CD4-positive, alpha-beta T cell treated with Interleukin-2 at 100 ng/mL for 4 hours (primary cell): ENCODE measurements around the gene PGM2L1.
A peak's percentile ranks its signal among the peaks of the same experiment; 100 is the strongest.
"Not testable (repeated sequence)": the region's sequence is repeated elsewhere in the genome, so short reads cannot be mapped to it uniquely, and the experiment has no call there.

Experiments used
- DNase-seq: peaks from one replicate; pipeline ENCODE4 v3.0.0-alpha.2; 2020; ENCODE audit warnings: low spot score

The PGM2L1 gene

DNA sequence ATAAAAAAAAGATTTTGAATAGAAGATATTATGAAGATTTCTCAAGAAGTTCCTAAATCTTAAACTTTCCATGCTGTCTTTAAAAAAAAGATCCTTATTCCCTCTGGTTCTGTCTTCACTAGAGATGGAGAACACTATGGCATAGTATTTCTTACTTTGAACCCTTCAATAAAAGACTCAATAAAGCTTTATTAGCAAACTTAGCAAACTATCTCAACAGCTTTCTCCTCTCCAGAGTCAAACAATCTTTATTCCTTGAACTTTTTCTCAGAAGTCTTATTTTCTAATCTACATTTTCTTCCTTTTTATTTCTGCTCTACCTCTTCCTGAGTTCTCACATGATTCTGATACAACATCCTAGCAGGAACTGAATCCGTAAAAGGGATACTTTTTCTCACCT lies 65.0 kb downstream of the PGM2L1 start:
- no peak for DNase-seq

DNA sequence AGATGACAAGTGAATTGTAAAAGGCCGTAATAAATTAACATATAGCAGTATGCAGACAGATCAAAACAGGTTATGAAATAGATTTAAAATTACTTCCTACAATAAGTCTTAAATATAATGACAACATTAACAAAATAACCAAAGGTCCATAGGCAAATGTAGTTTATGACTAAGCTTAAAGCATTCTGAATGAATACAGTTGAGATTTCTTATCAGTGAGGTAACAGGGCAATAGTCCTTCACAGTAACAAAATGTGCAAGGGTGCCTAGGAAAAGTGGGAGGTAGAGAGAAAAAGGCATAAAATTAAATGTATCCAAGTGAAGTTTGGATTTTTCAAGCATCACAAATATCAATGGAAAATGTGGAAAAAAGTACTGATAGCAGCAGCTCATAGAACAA lies 65.9 kb downstream of the PGM2L1 start:
- DNase-seq, result no peak

DNA sequence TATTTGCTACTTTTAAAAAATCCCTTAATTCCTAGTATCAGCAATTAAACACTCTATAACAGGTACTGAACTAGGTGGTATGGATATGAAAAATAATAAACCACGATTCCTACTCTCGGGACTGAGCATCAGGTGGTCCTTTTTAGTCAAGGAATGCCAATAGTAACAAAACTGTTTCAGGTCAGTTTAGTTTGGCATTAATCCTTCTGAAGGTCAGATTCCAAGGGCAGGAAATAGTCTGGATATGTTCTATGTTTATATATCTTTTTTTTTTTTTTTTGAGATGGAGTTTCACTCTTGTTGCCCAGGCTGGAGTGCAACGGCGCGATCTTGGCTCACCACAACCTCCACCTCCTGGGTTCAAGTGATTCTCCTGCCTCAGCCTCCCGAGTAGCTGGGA lies 67.2 kb downstream of the PGM2L1 start:
- DNase-seq, result not testable (repeated sequence)

DNA sequence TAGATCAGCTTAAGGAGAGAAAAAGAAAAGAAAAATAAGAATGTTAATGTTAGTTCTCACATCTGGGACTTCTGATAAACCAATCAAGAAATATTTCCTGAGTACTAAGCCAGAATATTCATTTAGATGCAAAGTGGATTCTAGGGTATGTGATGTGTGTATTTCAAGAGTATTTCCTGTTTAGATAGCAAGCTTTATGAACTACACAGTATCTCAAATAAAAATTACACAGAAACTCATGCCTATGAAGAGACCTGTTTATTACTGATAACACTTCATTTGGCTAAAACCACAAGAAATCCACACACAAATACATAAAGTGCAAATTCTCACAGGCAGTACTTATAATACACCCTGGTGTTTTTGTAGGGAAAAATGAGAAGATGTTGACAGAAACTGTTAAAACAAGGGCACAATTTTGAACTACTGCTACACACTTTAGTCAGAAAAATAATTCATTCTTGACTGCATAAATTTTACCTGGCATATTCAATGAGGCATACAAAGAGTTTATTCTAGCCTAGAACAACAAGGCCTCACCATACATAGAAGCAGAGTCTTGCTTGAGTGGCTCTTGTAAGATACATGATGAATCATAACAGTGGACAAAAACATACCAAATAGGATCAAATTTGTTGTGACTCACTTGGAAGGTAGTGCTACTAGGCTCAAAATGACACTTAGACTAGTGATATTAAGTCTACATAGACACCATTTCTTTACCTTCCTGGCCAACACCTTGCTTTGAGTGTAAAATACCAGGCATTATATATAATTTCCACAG lies 68.0 kb downstream of the PGM2L1 start:
- no peak for DNase-seq

DNA sequence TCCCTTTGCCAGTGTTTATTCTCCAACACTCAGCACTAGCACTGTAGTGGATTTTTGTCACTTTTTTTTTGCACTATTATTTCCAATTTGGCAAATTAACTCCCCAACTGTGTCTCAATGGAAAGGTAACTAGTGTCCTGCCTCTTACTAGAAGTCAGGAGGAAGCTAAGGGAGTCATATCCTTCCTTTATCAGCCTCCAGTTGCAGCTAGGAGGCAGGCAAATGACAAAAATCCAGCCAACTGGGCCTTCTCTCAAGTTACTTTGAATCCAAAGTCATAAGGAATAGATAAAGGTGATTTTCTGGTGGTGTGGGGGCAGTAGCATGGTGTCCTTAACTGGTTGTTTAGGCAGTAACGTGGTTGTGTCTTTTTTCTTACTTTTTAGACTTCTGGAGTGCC lies 71.2 kb downstream of the PGM2L1 start:
- DNase-seq, result no peak

DNA sequence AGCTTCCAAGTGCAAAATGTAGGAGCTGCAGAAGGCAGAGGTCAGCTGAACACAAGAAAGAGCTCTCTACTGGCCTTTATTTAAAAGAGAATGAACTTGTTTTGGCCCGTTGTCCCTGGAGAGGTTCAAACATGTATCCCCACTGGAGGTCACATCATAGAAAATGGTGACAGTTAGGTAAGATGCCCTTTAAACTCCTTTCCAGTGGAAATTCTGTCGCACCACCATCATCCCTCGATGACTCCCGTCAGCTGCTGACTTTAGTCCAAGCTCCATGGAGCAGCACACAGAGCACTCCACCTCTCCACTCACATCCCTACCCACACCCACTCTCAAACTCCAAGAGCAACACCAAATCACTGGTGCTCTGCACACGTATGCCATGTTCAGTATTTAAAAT lies 71.6 kb downstream of the PGM2L1 start:
- no peak for DNase-seq

DNA sequence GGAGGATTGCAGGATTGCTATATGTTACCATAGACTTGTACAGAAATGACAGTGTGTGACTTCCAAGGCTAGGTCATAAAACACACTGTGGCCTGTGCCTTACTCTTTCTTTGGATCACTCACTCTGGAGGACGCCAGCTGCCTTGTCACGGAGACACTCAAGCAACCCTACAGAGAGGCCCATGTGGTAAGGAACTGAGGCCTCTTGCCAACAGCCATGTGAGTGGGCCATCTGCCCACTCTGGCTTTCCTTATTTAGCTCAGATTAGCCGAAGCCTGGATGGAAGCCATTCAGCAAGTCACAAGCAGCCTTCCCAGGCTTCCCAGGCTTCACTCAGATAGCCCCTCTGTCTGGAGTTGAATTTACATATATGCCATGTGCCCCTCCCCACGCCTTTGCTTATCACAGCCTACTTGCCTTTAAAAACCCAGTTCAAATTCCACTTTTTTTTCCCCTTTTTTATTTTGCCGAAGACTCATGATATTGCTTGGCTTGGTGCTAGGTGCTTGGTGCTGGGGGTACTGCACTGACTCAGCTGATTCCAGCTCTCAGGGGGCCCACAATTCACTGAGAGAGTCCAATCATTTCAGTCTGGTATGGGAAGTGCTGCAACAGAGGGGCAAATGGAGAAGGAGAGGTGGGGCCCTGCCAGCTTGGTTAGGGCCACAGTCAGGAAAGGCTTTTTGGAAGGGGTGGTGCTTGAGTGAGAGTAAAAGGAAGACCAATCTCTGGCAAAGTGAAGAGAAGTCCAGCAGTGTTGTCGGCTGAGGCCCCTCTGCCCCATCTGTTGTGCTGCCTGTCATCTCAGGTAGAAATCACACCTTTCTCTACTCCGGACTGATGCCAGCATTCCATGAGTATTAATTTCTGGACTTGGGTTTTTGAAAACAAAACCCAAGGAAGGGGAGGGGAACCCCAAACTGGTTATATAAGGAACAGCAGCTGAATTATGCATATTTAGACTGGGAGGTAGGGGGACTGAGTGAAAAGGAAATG lies 72.3 kb downstream of the PGM2L1 start:
- no peak for DNase-seq

DNA sequence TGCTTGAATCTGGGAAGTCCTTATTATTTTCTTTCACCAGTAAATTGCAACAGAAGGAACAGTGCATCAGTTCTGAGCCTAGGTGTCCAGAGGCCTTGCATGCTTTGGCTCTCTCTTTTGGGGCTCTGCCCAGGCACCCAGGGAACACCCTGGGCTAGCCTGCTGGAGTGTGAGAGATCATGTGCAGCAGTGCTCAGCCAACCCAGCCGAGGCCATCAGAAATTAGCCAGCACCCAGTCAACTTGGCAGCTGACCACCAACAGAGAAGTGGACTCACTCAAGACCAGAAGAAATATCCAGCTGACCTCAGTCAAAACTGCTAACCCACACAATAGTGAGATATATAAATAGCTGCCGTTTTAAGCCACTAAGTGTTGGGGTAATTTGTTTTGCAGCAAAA lies 75.6 kb downstream of the PGM2L1 start:
- no peak for DNase-seq

DNA sequence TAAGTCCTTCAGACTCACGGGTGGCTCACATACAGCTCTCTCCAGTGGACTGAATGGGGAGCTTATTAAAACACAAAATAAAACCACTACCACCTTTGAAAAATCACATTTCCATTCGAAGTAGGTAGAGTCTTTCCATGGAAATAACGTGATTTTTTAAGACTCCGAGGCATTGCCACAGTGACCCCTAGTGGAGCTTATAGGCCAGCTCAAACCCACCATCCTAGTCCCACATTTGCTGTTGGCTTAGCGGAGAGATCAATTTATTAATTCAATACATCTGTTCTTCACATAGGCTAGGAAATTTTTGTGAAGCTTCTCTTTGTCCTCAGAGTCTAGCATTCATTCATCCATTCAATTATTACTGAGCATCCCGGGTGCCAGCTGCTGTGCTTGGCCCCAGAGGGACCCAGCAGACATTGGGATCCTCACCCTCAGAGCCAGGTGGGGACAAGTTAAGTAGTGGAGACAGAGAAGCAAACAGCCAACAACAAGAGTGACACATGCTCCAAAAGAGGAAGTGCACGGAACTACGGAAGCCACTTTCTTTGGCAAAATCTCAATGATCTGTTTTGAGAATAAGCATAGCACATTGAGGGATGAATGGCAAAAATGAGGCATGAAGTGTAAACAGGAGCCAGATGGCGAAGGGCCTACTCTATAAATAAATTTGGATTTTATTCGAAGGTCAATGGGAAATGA lies 76.6 kb downstream of the PGM2L1 start:
- DNase-seq, result peak; percentile 14

DNA sequence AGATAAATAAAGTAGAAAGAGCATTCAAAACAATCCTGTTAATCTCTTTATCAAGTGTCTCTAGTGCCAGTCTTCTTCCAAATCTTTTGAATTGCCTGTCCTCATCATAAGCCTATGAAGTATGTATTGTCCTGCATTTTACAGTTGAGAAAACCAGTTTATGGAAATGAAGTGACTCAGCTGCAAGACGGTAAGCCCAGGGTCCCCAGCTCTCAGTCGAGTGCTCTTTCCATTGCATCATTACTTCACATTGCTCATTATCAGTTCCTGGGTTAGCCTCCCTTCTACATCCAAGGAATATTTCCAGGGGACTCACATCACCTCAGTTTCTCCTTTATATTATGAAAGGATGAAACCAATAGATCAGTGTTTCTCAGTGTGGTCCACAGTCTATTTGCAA lies 77.7 kb downstream of the PGM2L1 start:
- no peak for DNase-seq

DNA sequence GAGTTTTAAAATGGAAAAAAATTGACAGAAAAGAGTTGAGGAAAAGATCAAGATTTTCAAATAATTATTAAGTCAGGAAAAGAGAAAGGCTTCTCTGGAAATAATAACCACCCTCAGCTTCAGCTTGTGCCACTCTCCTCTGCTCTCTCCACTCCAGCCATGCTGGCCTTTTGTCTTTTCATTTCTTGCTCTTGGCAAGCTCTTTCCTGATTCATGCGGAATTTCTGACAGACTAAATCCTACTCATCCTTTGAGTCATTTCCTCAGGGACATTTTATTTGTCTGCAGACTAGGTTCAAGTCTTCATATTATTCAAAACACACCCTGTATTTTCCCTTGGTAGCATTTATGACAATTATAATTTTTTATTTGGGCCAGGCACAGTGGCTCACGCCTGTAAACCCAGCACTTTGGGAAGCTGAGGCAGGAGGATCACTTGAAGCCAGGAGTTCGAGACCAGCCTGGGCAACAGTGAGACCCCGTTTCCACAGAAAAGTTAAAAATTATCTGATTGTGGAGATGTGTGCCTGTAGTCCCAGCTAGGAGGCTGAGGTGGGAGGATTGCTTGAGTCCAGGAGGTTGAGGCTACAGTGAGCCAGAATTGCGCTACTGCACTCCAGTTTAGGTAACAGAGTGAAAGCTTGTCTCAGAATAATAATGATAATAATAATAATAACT lies 79.0 kb downstream of the PGM2L1 start:
- DNase-seq, result no peak

DNA sequence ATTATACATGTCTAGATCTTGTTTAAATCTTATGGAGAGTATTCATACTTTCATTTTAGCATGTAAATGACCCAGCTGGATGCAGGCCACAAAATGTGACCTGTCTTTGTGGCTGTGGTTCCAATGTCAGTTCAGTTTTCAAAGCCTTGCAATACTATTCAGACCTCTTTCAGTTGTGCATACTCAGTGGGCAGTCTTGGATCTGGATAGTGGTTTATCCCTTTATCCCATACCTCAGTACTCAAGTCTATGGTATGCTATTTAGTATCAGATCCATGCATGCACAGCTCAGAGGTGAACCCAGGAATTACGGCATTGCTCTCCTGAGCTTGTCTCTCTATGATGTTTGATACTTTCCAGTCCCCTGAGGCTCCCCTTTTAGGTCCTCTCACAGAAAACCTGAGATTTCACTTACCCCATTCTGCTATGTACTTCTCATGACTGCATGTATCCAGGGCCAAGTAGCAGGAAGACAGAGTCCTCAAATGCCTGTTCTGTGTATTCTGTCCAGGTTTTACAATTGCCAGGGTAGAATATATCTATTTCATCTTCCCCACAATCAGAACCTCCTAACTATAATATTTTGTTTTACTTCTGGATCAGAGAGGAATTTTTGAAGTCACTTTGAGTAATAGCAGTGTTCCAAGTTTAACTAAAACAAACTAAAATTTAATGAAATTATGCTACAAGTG lies 79.8 kb downstream of the PGM2L1 start:
- DNase-seq, result no peak

DNA sequence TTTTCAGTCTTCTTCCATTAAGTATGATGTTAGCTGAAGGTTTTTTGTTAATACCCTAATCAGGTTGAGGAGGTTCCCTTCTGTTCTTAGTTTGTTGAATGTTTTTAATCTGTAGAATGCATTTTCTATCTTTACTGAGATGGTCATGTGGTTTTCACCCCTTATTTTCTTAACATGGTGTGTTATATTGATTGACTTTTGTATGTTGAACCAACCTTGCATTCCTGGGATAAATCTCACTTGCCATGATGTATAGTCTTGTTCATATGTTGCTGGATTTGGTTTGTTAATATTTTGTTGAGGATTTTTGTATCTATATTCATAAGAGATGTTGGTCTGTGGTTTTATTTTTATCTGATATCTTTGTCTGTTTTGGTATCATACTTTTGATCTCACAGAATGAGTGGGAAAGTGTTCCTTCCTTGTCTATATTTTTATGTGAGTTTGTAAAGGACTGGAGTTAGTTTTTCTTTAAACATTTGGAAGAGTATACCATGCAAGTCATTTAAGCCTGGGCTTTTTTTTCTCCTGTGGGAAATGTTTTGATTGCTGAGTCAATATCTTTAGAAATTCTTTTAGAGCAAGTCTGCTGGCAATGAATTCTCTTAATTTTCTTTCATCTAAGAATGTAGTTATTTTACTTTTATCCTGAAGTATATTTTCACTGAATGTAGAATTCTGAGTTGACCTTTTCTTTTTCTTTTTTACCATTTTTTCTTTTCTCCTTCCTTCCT lies 81.3 kb downstream of the PGM2L1 start:
- no peak for DNase-seq

DNA sequence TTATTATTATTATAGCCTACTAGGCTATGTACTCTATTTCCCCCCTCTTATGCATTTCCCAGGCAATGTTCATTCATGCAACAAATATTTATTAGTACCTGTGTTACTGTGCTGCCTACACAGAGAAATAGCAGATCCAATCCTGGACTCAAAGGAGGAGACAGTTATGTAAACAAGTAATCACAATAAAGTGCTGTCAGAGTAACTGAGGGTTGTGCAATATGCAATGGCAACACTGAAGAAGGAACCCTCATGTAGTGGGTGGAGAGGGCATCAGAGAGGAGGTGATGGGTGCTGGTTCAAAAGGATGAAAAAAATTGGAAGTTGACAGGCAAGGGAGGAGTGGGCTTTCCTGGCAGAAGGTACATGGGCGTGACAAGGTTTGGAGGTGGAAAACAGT lies 85.9 kb downstream of the PGM2L1 start:
- DNase-seq, result no peak

DNA sequence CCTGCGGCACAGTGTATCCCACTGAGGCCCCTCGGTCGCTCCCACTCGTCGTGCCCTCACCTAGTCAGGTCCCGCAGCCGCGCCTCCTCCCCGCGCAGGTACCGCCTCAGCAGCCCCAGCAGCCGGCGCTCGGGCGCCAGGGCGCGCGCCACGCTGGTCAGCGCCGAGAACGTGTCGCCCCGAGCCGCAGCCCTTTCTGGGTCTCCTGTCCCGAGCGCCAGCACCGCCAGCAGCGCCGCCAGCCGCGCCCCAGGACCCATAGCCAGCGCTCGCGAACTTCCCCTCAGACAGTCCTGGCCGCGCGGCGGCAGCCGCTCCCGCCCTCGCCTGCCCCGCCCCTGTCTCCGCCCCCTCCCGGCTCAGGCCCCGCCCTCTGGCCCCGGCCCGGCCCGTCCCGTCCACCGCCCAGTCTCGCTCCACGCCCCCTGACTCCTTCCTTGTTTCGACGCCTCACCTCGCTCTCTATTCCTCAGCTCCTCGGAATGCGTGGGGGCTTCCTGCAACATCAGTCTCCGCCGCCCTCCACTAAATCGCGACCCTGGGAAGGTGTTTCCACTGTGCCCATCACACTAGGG lies 86.8 kb downstream of the PGM2L1 start, which contains the start of gene P4HA3:
P4HA3 (minus strand) TSS at position 289 of the 575 bp plus-strand sequence; CDS start at position 260, 29 bp downstream.
- DNase-seq, result peak; percentile 27

DNA sequence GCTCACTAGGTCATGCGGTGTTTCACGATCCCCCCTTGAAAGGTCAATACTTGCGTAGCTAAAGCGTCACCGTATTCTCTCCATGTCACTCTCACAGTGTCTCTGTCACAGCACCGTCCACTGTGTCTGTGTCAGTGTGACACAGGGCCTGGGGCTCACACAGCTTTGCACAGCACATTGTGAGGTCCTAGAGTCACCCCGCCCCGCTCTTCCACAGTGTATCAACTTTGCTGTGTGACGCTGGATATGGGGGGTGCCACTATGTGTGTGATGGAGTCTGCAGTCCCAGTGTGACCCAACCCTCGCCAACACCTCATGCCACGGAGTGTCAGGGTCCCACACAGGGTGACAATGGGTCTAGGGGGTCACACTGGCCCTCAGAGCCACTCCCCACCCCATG lies 87.4 kb downstream of the PGM2L1 start:
- DNase-seq, result no peak

DNA sequence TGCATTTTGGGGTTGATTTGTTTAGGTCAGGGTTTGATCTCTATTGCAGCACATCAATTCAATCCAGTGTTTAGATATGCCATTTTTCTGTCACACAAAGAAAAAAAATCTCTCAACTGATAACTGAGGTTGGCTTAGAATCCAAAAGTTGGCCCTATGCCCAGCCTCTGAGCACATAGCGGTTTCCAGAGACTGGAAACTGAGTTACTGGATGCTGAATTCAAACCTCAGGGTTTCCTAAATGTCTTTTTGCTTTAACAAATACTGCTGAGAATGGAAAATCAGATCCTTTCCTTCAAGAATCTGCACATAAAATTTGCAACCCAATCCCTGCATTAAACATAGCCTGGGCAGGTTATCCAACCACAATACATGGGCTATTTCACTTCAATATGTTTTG lies 90.8 kb downstream of the PGM2L1 start:
- DNase-seq, result no peak

DNA sequence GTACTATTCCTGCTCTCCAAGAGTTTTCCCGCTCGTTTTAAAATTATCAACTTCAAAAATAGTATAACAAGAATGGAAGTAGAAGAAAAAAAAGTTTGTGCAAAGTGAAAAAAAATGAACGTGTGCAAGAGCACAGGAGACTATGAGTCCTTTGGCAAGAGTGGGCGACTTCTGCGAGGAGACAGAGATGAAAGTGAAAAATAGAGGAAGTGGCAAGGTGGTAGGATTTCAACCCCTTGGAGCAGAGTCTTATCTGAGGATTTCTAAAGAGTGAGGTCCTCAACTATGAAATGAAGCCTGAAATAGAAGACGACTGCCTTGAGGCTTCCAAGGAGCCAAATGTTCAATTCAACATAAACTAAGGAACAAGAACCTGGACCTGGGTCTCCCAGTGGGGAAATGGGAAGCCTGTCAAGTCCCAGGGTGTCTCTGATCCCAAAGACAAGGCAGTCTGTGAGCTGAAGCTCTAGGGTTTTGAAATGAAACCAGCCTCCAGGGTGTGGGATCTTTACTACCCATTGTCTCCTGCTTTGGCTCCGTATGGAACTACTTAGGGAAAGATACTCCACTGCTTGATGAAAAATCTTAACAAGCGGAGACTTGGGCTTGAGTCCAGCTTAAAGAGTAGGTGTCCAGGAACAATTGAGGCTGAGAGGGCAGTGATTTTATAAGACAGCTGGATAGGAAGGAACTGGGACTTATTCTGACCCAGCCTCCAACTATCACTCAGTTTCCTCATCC lies 91.6 kb downstream of the PGM2L1 start:
- no peak for DNase-seq

DNA sequence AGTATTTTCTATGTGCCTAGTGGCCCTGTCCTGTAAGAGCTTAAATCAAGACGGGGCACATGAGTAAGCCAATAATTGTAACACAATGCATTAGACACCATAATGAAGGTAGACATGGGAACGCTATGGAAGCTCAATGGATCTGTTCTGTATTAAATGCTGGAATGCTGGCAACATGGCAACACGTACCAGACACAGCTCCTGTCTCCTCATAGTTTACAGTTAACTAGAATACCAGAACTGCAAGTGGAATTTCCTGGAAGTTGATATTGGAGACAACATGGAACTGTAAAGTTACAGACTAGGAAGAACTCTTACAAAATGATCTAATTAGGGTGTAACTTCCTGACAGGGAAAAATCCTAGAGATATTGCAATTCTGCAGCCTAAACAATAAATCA lies 99.2 kb downstream of the PGM2L1 start:
- DNase-seq, result no peak
